GM18505 (cell line): ENCODE results near the gene PAX7.

Experiments used
- ATAC-seq: cut with Tn5 transposase; IDR thresholded peaks from one replicate; pipeline ENCODE4 v1.9.1; 2021; ENCODE audit not compliant: unreplicated experiment
- POLR2A ChIP-seq: IDR thresholded peaks from 4 replicates; pipeline ENCODE4 v1.6.1; 2011; ENCODE audit warnings: borderline replicate concordance; ENCODE audit not compliant: insufficient read depth, insufficient read length; ENCODE audit errors: extremely low read depth

PAX7 gene

GRCh38 chr1:18705811-18706210 is 75.2 kb downstream of the PAX7 start:
- no peak for TF ChIP-seq POLR2A
- no peak for ATAC-seq

GRCh38 chr1:18707696-18708257 is 77.1 kb downstream of the PAX7 start:
- no peak for TF ChIP-seq POLR2A
- no peak for ATAC-seq

- no peak for TF ChIP-seq POLR2A
- ATAC-seq = no peak
Observed at GRCh38 chr1:18710002-18710401, 79.4 kb downstream of the PAX7 start.

GRCh38 chr1:18711003-18711402 is 80.4 kb downstream of the PAX7 start:
- no peak for TF ChIP-seq POLR2A
- ATAC-seq = no peak

GRCh38 chr1:18711536-18712251 is 81.0 kb downstream of the PAX7 start:
- no peak for TF ChIP-seq POLR2A
- no peak for ATAC-seq

- no peak for ATAC-seq
Observed at GRCh38 chr1:18712252-18712600, 81.6 kb downstream of the PAX7 start.

GRCh38 chr1:18714404-18715175 is 83.9 kb downstream of the PAX7 start:
- ATAC-seq = no peak
- no peak for TF ChIP-seq POLR2A

More at GRCh38 chr1:18712252-18712600, 81.6 kb downstream of the PAX7 start:
- TF ChIP-seq POLR2A = no peak

GRCh38 chr1:18716112-18716784 is 85.6 kb downstream of the PAX7 start:
- ATAC-seq = no peak
- no peak for TF ChIP-seq POLR2A

GRCh38 chr1:18716785-18717678 is 86.4 kb downstream of the PAX7 start:
- ATAC-seq = no peak
- no peak for TF ChIP-seq POLR2A

- no peak for TF ChIP-seq POLR2A
- no peak for ATAC-seq
Observed at GRCh38 chr1:18719786-18720451, 89.3 kb downstream of the PAX7 start.

GRCh38 chr1:18721041-18721440 is 90.4 kb downstream of the PAX7 start:
- no peak for TF ChIP-seq POLR2A
- ATAC-seq = no peak

- no peak for ATAC-seq
- TF ChIP-seq POLR2A = no peak
Observed at GRCh38 chr1:18721776-18722175, 91.1 kb downstream of the PAX7 start.

- TF ChIP-seq POLR2A = no peak
- ATAC-seq = no peak
Observed at GRCh38 chr1:18722270-18722669, 91.6 kb downstream of the PAX7 start.

- ATAC-seq = no peak
- no peak for TF ChIP-seq POLR2A
Observed at GRCh38 chr1:18723206-18723605, 92.6 kb downstream of the PAX7 start.
